HEK293 (cell line): ENCODE results near the gene ADCK2.

Experiments
- CTCF ChIA-PET: fragments of 350-600 bp; formaldehyde crosslinking; extraction: SDS; loops from one replicate; lab custom pipeline; 2021; ENCODE audit warnings: antibody characterized with exemption; lab: Yijun Ruan, JAX
- POLR2A ChIA-PET: fragments of 300-600 bp; formaldehyde crosslinking; extraction: SDS; loops from one replicate; lab custom pipeline; 2020; ENCODE audit warnings: antibody characterized with exemption, inconsistent platforms; lab: Yijun Ruan, JAX
- H3K27ac ChIP-seq: fragments of 200-500 bp; sonication (Bioruptor generic); 2 replicates; pipeline ENCODE4 v1.5.1; 2014; ENCODE audit warnings: low read depth, low read length, control low read depth, inconsistent platforms; ENCODE audit errors: extremely low read depth
- H3K36me3 ChIP-seq, 2 experiments: fragments of 200-500 bp in 1 of 2; sonication (Bioruptor generic) in 1 of 2; 1 replicate in 1 of 2; 2 replicates in 1 of 2; pipeline ENCODE4 v1.5.1; 2014 to 2017; ENCODE audit warnings: inconsistent platforms in 2 of 2, low read length in 2 of 2; ENCODE audit not compliant: control insufficient read depth in 2 of 2, insufficient read depth in 1 of 2
- H3K4me1 ChIP-seq: fragments of 200-500 bp; sonication (Bioruptor generic); 2 replicates; pipeline ENCODE4 v1.5.1; 2014; ENCODE audit warnings: mild to moderate bottlenecking, low read length, inconsistent platforms; ENCODE audit not compliant: control insufficient read depth, insufficient read depth
- H3K4me3 ChIP-seq: 2 replicates; pipeline ENCODE4 v1.5.1; 2011; ENCODE audit warnings: low read depth, mild to moderate bottlenecking, control low read depth, low read length, moderate library complexity
- H3K9me3 ChIP-seq: fragments of 200-500 bp; sonication (Bioruptor generic); 2 replicates; pipeline ENCODE4 v1.5.1; 2014; ENCODE audit warnings: low read depth, low read length, inconsistent platforms; ENCODE audit not compliant: control insufficient read depth, insufficient read depth
- MZF1 ChIP-seq: fragments of 450-650 bp; formaldehyde crosslinking; IDR thresholded peaks from 2 replicates; pipeline ENCODE4 v1.5.1; 2017; ENCODE audit warnings: missing biosample characterization, missing genetic modification characterization, borderline replicate concordance
- REPIN1 ChIP-seq: fragments of 450-650 bp; formaldehyde crosslinking; IDR thresholded peaks from 2 replicates; pipeline ENCODE4 v1.5.1; 2017; ENCODE audit warnings: missing biosample characterization, missing genetic modification characterization, low read depth
- ZBTB11 ChIP-seq: fragments of 450-650 bp; formaldehyde crosslinking; conservative IDR thresholded peaks from 2 replicates; pipeline ENCODE4 v1.5.1; 2016; ENCODE audit warnings: low read depth, missing biosample characterization, missing genetic modification characterization
- ZBTB21 ChIP-seq: fragments of 450-650 bp; formaldehyde crosslinking; IDR thresholded peaks from 2 replicates; pipeline ENCODE4 v1.5.1; 2017; ENCODE audit warnings: missing biosample characterization, missing genetic modification characterization
- ZNF404 ChIP-seq: fragments of 450-650 bp; formaldehyde crosslinking; IDR thresholded peaks from 2 replicates; pipeline ENCODE4 v1.5.1; 2017; ENCODE audit warnings: missing biosample characterization, missing genetic modification characterization
- ZNF544 ChIP-seq: fragments of 450-650 bp; formaldehyde crosslinking; IDR thresholded peaks from 2 replicates; pipeline ENCODE4 v1.5.0; 2017; ENCODE audit warnings: missing biosample characterization, missing genetic modification characterization
- ZNF670 ChIP-seq: fragments of 450-650 bp; formaldehyde crosslinking; IDR thresholded peaks from 2 replicates; pipeline ENCODE4 v1.5.1; 2016; ENCODE audit warnings: missing biosample characterization, missing genetic modification characterization, low read depth
- ZNF768 ChIP-seq: fragments of 450-650 bp; formaldehyde crosslinking; IDR thresholded peaks from 2 replicates; pipeline ENCODE4 v1.5.1; 2018; ENCODE audit warnings: missing biosample characterization, mild to moderate bottlenecking, missing genetic modification characterization
- TF ChIP-seq, protein P1 (sequence below): fragments of 450-650 bp; formaldehyde crosslinking; IDR thresholded peaks from 2 replicates; pipeline ENCODE4 v1.5.1; 2016; ENCODE audit warnings: missing biosample characterization, missing genetic modification characterization
- TF ChIP-seq, protein P2 (sequence below): fragments of 450-650 bp; formaldehyde crosslinking; IDR thresholded peaks from 2 replicates; pipeline ENCODE4 v1.5.1; 2016; ENCODE audit warnings: missing biosample characterization, missing genetic modification characterization
- TF ChIP-seq, protein P3 (sequence below): fragments of 450-650 bp; formaldehyde crosslinking; conservative IDR thresholded peaks from 2 replicates; pipeline ENCODE4 v1.5.1; 2016; ENCODE audit warnings: low read depth, missing biosample characterization, missing genetic modification characterization

The ADCK2 gene

DNA sequence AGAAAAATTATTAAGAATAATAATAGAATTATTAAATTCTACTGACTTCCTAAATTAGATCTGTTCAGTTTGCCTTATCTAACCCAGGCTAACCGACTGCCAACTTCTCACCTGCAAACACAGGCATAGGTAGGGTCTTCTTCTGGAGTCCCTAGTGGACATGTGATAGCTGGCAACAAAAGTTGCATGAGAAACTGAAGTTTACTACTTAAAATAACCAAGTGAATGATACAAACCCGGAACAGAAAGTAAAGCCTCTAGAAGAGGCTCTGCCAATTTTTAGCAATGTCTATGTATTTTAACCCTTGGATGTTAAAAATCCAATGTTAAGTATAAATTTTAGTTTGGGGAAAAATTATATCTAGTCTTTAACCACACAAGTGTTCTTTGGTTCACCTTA, 61.4 kb downstream of the ADCK2 start:
- no peak overlapping the region for H3K4me3 ChIP-seq
- ChIA-PET POLR2A (no interaction called here), CTCF (interaction anchor here (0.6 kb wide), 1 partner anchor 214 kb away, joined by 3 read pairs; no protein-coding TSS in a partner anchor)
- no peak overlapping the region for H3K27ac ChIP-seq
- H3K4me1 ChIP-seq, result no peaks in the 10 kb centered on the region
- no peaks in the 10 kb centered on the region for H3K9me3 ChIP-seq
- peaks cover 10 to 16% of the 10 kb centered on the region in 2 experiments; a peak in 2 of 3 replicates for H3K36me3 ChIP-seq
- TF ChIP-seq ZNF404 (tag by site-specific recombination) (no peak), ZNF768 (tag by site-specific recombination) (no peak), ZBTB21 (tag by site-specific recombination) (no peak), ZNF670 (no peak), ZNF544 (tag by site-specific recombination) (no peak), MZF1 (tag by site-specific recombination) (no peak), REPIN1 (tag by site-specific recombination) (no peak), ZBTB11 (tag by site-specific recombination) (no peak)
- TF ChIP-seq, protein P1, sequence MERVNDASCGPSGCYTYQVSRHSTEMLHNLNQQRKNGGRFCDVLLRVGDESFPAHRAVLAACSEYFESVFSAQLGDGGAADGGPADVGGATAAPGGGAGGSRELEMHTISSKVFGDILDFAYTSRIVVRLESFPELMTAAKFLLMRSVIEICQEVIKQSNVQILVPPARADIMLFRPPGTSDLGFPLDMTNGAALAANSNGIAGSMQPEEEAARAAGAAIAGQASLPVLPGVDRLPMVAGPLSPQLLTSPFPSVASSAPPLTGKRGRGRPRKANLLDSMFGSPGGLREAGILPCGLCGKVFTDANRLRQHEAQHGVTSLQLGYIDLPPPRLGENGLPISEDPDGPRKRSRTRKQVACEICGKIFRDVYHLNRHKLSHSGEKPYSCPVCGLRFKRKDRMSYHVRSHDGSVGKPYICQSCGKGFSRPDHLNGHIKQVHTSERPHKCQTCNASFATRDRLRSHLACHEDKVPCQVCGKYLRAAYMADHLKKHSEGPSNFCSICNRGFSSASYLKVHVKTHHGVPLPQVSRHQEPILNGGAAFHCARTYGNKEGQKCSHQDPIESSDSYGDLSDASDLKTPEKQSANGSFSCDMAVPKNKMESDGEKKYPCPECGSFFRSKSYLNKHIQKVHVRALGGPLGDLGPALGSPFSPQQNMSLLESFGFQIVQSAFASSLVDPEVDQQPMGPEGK (tag by site-specific recombination), result no peak
- TF ChIP-seq, protein P2, sequence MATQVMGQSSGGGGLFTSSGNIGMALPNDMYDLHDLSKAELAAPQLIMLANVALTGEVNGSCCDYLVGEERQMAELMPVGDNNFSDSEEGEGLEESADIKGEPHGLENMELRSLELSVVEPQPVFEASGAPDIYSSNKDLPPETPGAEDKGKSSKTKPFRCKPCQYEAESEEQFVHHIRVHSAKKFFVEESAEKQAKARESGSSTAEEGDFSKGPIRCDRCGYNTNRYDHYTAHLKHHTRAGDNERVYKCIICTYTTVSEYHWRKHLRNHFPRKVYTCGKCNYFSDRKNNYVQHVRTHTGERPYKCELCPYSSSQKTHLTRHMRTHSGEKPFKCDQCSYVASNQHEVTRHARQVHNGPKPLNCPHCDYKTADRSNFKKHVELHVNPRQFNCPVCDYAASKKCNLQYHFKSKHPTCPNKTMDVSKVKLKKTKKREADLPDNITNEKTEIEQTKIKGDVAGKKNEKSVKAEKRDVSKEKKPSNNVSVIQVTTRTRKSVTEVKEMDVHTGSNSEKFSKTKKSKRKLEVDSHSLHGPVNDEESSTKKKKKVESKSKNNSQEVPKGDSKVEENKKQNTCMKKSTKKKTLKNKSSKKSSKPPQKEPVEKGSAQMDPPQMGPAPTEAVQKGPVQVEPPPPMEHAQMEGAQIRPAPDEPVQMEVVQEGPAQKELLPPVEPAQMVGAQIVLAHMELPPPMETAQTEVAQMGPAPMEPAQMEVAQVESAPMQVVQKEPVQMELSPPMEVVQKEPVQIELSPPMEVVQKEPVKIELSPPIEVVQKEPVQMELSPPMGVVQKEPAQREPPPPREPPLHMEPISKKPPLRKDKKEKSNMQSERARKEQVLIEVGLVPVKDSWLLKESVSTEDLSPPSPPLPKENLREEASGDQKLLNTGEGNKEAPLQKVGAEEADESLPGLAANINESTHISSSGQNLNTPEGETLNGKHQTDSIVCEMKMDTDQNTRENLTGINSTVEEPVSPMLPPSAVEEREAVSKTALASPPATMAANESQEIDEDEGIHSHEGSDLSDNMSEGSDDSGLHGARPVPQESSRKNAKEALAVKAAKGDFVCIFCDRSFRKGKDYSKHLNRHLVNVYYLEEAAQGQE (tag by site-specific recombination), result no peak
- TF ChIP-seq, protein P3, sequence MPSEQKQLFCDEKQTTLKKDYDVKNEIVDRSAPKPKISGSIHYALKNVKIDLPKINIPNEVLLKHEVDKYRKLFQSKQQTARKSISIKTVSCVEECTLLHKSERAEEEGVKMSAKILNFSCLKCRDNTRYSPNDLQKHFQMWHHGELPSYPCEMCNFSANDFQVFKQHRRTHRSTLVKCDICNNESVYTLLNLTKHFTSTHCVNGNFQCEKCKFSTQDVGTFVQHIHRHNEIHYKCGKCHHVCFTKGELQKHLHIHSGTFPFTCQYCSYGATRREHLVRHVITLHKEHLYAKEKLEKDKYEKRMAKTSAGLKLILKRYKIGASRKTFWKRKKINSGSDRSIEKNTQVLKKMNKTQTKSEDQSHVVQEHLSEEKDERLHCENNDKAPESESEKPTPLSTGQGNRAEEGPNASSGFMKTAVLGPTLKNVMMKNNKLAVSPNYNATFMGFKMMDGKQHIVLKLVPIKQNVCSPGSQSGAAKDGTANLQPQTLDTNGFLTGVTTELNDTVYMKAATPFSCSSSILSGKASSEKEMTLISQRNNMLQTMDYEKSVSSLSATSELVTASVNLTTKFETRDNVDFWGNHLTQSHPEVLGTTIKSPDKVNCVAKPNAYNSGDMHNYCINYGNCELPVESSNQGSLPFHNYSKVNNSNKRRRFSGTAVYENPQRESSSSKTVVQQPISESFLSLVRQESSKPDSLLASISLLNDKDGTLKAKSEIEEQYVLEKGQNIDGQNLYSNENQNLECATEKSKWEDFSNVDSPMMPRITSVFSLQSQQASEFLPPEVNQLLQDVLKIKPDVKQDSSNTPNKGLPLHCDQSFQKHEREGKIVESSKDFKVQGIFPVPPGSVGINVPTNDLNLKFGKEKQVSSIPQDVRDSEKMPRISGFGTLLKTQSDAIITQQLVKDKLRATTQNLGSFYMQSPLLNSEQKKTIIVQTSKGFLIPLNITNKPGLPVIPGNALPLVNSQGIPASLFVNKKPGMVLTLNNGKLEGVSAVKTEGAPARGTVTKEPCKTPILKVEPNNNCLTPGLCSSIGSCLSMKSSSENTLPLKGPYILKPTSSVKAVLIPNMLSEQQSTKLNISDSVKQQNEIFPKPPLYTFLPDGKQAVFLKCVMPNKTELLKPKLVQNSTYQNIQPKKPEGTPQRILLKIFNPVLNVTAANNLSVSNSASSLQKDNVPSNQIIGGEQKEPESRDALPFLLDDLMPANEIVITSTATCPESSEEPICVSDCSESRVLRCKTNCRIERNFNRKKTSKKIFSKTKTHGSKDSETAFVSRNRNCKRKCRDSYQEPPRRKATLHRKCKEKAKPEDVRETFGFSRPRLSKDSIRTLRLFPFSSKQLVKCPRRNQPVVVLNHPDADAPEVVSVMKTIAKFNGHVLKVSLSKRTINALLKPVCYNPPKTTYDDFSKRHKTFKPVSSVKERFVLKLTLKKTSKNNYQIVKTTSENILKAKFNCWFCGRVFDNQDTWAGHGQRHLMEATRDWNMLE, result no peak
